HEK293T (cell line): ENCODE data around the gene TAS1R1.

ENCODE experiments used
- ARNT ChIP-seq: fragments of 450-650 bp; IDR thresholded peaks from 2 replicates; pipeline ENCODE4 v1.6.1; 2017; ENCODE audit warnings: mild to moderate bottlenecking
- BHLHE40 ChIP-seq: fragments of 450-650 bp; IDR thresholded peaks from 2 replicates; pipeline ENCODE4 v1.6.1; 2016; ENCODE audit warnings: mild to moderate bottlenecking, moderate library complexity, borderline replicate concordance
- CTBP1 ChIP-seq: fragments of 450-650 bp; IDR thresholded peaks from 2 replicates; pipeline ENCODE4 v1.6.1; 2016; ENCODE audit warnings: borderline replicate concordance
- ELF4 ChIP-seq: fragments of 450-650 bp; IDR thresholded peaks from 2 replicates; pipeline ENCODE4 v1.6.1; 2017; ENCODE audit warnings: antibody characterized with exemption
- FOXA1 ChIP-seq: fragments of 450-650 bp; IDR thresholded peaks from 2 replicates; pipeline ENCODE4 v1.6.1; 2016; ENCODE audit warnings: mild to moderate bottlenecking
- FOXK2 ChIP-seq: fragments of 450-650 bp; IDR thresholded peaks from 2 replicates; pipeline ENCODE4 v1.6.1; 2016; ENCODE audit warnings: mild to moderate bottlenecking
- FOXM1 ChIP-seq: fragments of 450-650 bp; IDR thresholded peaks from 2 replicates; pipeline ENCODE4 v1.6.1; 2017; ENCODE audit warnings: mild to moderate bottlenecking, borderline replicate concordance
- HDGF ChIP-seq: fragments of 450-650 bp; IDR thresholded peaks from 2 replicates; pipeline ENCODE4 v1.6.1; 2017; ENCODE audit warnings: antibody characterized with exemption, borderline replicate concordance
- NFRKB ChIP-seq: fragments of 450-650 bp; IDR thresholded peaks from 2 replicates; pipeline ENCODE4 v1.6.1; 2016; ENCODE audit warnings: mild to moderate bottlenecking, moderate library complexity
- PKNOX1 ChIP-seq: fragments of 450-650 bp; IDR thresholded peaks from 2 replicates; pipeline ENCODE4 v1.6.1; 2016
- SP1 ChIP-seq: fragments of 450-650 bp; IDR thresholded peaks from 2 replicates; pipeline ENCODE4 v1.6.1; 2017
- SUZ12 ChIP-seq: fragments of 450-650 bp; IDR thresholded peaks from 2 replicates; pipeline ENCODE4 v1.6.1; 2016; ENCODE audit warnings: mild to moderate bottlenecking
- TARDBP ChIP-seq: fragments of 450-650 bp; IDR thresholded peaks from 2 replicates; pipeline ENCODE4 v1.6.1; 2016

- no peak for TF ChIP-seq FOXA1
- TF ChIP-seq SP1: no peak
- TF ChIP-seq SUZ12: no peak
- no peak for TF ChIP-seq HDGF
- TF ChIP-seq CTBP1: no peak
- no peak for TF ChIP-seq NFRKB
- TF ChIP-seq PKNOX1: no peak
- no peak for TF ChIP-seq ELF4
- no peak for TF ChIP-seq FOXK2
- TF ChIP-seq BHLHE40: no peak
- TF ChIP-seq FOXM1: no peak
- TF ChIP-seq ARNT: no peak
- TF ChIP-seq TARDBP: no peak
Observed at GRCh38 chr1:6588893-6589520, 33.9 kb downstream of the TAS1R1 start.
